Measurements from ENCODE around the gene SMIM30.

The SMIM30 gene

GRCh38 chr7:113100121-113100603 is 18.2 kb downstream of the SMIM30 start:
- TF ChIP-seq CTCF (conservative IDR thresholded peaks at IDR 0.05): no peak
- H3K27ac ChIP-seq: no peak overlapping the region

- no peak for TF ChIP-seq CTCF (conservative IDR thresholded peaks at IDR 0.05)
- no peak overlapping the region for H3K27ac ChIP-seq
Measured at GRCh38 chr7:113099284-113099919, 19.0 kb downstream of the SMIM30 start.

- TF ChIP-seq CTCF (conservative IDR thresholded peaks at IDR 0.05): no peak
- H3K27ac ChIP-seq: no peak overlapping the region
Measured at GRCh38 chr7:113094517-113095249, 23.7 kb downstream of the SMIM30 start.

- no peak overlapping the region for H3K27ac ChIP-seq
- no peak for TF ChIP-seq CTCF (conservative IDR thresholded peaks at IDR 0.05)
Measured at GRCh38 chr7:113093561-113093960, 24.8 kb downstream of the SMIM30 start.

- no peak for TF ChIP-seq CTCF (conservative IDR thresholded peaks at IDR 0.05)
Measured at GRCh38 chr7:113092762-113093161, 25.6 kb downstream of the SMIM30 start.

GRCh38 chr7:113087071-113087998 is 31.0 kb downstream of the SMIM30 start:
- no peak for TF ChIP-seq CTCF (conservative IDR thresholded peaks at IDR 0.05)
- peak overlapping the region; percentile 57; the same call in 1 of the 2 replicates for H3K27ac ChIP-seq

More at GRCh38 chr7:113092762-113093161, 25.6 kb downstream of the SMIM30 start:
- no peak overlapping the region for H3K27ac ChIP-seq

Data from VCaP (cell line).